ENCODE data around the gene CHIT1.

CHIT1 gene

DNA sequence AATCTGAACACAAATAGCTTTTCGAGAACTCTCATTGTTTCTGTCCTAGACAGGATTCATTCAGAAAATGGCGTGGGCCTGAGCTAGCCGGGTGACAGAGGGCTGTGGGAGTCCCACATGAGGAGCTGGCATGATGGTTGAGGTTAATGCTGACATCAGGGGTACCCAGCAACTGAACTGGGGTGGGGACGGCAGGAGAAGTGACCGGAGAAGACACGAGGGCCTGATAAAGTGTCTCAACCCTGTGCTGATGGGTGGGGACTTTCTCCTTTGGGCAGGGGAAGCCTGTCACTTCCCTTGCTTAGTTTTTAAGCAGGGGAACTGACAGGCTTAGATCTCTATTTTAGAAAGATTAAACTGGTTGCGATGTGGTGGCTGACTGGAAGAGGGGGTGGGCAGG is 14.6 kb downstream of the CHIT1 start:
- DNase-seq: no peak

DNA sequence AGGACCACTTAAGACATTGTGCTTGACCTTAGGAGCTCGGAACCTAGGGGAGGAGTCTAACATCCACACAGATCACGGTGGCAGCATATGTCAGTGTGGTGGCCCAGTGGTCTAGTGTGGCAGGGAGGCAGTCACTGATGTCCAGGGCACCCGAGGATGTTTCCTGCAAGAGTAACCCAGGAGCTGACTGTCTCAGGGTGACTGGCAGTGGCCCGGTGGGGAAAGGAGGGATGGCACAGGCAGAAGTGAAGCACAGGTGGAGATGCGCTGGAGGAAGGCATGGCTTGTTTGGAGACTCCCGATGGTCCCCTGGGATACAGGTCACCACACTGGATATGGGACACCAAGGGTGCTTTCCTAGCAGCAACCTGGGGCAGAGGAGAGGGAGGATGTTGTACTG is 16.3 kb downstream of the CHIT1 start:
- no peak for DNase-seq

DNA sequence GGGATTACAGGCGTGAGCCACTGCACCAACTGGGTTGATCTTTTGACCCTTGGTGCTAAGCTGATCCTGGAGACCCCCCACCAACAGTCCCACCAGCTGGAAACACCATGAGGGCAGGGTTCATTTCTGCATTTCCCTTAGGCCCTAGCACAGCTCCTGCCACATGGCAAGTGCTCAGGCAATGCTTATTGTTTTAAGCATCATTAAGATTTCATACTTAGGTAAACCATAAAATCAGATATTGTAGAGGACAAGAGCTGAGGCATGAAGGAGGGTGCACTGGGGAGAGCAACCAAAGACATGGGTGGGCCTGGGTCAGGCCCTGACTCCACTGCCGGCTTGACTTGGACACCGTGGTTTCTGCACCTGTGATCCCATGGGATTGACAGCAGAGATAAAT is 17.7 kb downstream of the CHIT1 start:
- no peak for DNase-seq

DNA sequence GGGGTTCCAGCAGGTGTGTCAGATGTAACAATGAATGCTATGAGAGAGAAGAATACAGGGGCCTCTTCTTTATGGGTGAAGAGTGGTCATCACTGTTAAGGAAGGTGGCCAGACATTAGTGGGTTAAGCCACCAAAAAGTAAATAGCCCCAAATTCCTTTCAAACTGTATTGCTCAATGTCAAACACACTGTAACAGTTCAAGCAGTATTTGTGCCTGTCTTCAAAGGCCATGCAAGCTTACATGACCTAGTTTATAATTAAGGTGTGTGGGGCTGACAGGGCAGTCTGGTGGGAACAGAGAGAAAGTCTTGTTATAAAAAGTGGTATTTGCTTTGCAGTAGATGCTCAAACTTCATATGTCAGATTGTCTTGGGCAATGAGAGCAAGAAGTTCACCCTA is 18.5 kb downstream of the CHIT1 start:
- DNase-seq: no peak

DNA sequence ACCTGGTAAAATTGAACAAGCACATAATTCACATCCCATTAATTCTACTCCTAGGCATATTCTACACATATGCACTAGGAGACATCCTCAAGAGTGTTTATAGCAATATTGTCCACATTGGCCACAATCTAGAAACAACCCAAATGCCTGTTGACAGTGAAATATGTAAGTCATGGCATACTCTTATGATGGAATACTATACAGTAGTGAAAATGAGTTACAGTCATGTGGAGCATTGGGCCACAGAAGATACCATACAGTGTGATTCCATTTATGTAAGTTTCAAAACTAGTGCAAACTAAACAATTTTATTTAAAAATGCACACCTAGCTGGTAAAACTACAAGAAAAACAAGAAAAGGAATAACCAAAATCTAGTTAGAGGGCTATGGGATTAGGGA is 19.1 kb downstream of the CHIT1 start:
- DNase-seq: no peak

DNA sequence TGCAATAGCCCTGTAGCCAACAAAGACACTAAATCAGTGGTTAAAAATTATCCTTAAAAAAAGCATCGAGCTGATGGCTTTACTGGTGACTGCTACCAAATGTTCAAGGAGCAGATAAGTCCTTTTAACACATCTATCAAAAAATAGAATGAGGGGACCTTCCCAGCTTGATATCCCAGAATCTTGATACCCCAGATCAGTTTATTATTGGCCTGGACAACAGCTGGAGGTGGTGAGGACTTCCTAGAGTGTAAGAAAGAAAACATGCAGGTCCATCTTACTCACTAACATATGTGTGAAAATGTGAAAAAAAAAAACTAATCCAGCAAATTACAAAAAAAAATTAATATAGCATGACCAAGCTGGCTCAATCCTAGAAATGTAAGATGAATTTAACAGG is 21.3 kb downstream of the CHIT1 start:
- DNase-seq: no peak

DNA sequence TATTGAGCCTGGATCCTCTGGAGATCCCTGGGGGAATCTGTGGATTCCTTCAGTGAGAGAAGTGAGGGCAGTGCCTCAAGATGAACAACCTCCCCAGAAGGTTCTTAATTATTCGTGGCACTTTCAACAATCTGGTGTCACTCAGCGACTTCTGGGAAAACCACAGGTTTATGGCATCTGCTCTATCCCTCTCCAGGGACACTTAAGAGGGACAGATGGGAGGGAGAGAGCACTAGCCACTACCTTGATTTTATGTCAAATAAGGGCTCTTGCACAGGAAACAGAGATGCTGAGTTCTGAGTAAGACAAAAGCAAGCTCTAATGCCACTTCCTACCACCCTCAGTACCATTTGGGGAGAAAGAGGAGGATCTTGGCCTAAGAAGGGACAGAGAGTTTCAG is 21.7 kb downstream of the CHIT1 start:
- no peak for DNase-seq

DNA sequence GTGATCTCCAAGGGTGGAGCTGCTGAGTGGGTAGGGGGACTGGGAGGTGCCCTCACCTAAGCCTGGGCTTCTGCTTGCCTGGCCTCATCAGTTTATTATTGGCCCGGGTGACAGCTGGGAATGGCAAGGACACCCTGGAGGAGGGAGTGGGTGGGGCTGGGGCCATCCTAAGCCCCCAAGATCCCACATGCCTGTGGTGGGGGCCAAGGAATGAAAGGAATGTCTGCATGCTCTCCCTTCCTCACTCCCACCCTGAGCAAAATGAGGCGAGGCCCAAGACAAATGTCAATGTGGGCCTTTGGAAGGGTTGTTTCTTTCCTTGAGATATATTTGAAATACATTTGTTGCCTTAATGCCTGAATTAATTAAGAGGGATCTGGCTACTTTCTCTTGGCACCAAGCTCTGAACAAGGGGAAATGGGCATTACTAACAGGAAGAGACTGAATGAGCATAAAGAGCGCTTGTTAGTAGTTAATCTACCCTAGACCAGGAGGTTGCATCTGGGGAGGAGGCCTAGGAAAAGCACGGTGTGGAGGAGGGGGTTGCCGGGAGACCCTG is 23.3 kb downstream of the CHIT1 start:
- DNase-seq: no peak

DNA sequence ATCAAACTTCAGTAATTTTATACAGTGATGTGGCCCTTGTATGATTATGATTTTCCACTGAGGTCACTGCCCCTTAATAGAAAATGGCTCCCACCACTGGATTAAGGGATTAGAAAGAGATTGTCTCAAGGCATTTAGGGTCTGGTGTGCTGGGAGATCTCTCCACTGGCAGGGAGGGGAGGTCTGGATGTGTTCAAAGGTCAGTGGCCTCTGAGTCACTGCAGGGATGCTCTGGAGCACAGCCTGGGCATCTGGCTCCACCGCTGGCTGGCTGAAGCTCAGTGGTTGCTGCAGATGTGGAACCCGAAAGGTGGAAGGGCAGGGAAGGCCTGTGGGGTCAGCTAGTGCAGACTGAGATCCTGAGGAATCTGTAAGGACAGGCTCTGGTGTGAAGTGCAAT is 24.7 kb downstream of the CHIT1 start:
- no peak for DNase-seq

DNA sequence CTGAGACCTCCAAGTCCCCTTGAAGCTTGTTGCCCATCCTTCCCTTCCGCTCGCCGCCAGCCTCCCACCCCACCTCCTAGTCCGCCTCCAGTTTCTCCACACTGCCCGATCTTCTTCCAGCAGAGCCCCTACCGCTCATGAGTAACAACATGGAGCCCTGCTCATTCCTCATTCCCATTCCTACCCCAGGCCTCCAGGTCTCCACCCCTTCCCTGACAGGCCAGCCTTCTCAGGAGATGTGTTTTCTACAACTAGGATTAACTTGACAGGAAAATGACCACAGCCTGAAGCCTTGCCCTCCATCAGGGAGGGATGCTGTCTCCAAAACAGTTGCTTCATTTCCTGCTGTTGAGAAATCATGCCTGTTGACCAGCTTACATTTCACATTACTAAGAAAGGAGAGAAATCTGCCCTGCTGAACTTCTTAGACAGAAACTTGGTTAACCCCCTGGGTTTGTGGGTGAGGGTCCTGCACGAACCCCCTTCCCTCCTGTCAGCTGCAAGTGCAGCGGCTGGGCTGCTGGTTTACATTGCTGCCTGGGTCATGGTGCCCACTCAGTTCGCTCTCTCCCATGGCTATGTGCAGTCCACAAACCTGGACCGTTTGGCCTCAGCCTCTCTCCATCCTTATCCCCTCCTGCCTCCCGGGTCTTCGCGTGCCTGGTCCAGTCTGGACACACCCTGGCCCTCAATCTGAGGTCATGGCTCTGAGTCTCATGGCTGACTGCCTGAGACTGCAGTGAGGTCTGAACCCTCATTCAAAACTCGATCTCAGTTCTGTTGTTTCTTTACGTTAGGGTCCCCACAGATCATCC is 26.8 kb downstream of the CHIT1 start:
- DNase-seq: no peak

DNA sequence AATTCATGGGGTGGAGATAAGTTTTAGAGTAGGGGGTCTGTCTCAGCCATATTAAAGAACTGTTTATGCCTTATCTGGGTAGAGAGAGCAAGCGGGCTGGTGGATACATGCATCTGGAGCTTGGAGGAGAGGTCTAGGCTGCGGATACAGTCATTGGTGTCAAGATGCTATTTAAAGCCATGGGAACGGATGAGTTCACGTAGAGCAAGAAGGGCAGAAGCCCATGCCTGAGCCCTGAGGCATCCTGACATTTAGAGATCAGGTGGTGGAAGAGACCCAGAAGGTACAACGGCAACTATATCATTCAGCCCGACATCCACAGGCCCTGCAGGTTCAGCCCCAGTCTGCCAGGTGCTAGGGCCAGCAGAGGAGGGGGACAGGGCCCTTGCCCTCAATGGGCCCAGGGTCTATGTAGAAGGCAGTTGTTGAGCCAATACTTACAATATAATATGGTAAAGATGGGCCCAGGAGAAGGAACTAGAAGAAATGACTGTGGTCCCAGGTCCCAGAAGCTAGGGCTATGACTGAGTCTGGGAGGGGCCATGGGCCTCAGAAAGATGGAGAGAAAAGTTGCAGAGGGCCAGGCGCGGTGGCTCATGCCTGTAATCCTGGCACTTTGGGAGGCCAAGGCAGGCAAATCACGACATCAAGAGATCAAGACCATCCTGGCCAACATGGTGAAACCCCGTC is 27.8 kb downstream of the CHIT1 start:
- no peak for DNase-seq

DNA sequence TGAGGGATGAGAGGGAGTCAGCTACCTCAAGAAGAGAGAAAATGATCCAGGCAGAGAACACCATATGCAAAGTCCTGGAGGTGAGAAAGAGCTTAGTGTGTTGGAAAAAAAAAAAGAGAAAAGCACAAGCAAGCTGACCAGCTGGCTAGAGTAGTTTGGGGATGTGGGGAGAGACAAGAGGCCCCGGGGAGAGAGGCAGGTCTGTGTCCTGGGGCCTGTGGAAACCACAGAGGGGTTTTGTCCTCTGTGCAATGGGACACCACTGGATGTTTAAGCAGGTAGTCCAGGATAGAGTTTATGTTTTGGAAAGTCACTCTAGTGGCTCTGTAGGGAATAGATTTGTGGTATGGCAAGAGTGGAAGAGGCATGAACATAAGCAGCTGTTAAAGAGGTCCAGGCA is 28.6 kb downstream of the CHIT1 start:
- no peak for DNase-seq

DNA sequence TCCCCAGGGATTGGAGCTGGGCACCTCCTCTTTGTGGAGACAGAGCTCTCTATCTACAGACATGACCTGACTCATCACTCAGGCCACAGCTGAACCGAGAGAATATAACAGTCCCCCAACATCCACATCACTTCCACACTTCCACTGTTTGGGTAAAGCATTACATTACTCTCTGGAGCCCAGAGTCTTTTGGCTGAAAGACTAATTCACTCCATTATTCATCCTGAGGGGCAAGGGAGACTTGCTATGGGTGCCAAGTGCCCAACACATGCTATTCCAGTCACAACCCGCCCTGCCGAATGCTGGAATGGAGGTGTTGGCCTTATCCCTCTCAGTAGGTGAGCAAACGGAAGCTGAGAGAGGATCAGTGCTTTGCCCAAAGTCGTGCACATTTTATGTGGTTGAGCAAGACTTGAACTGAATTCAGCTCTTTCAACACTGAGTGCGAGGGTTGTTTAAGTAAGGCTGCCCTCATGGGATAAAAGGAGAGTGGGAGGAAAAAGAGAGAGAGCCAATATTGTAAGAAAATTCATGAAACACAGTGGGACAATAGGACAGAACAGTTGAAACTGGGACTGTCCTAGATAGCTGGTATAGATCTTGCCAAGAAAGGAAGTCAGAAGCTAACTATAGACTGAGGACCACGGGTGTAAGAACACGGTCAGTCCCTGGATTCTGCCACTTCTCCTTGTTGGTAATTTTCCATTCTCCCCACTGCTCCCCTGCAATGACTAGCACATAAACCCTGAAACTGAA is 29.5 kb downstream of the CHIT1 start:
- no peak for DNase-seq

DNA sequence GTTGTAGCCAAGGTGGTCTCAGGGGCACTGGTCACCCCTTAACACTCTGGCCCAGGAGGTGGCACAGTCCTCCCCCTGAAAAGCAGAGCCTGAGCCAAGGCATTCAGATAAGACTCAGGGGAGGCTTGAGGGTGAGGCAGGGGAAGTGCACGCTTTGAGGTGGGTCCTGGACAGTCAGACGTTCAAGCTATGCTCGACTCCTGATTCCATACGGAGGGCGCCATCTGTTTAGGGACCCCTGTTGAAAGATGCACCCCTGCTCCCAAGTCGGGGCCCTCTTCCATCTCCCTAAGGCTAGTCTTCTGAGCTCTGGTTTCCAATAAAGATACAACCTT is 30.0 kb downstream of the CHIT1 start:
- no peak for DNase-seq

DNA sequence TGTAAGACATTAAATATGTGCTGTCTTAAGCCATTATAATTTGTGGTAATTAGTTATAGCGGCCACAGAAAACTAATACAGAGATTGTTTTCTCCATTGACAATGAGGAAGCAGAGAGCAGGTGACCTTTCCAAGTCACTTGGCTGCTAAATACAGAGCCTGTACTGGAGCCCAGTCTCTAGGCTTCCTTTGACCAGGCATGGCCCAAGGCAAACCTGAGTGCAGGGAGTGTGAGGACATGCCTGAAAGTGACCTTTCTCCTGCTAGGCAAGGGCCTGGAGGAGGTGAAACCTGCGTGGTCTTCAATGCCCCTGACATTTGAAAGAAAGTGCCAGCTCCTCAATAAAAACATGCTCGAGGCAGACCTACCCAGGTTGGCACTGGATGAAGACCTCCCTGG is 30.5 kb downstream of the CHIT1 start:
- DNase-seq: no peak

DNA sequence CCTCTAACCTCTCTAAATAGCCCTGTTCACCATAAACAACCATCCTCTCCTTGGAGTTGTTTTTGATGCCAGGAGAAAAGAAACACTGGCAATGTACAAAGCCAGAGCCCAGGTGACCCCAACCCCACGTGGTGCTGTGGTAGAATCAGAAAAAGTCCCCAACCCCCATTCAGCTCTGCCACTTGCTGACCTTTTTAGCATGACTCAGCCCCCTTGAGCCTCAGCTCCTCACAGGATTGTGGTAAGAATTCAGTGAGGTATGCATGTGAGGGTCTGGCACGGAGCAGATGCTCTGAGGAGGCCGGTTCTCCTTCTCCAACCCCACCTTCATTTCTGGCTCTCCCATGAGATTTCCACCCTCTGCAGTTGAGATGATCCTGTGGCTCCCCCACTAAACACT is 31.8 kb downstream of the CHIT1 start:
- DNase-seq: no peak

DNA sequence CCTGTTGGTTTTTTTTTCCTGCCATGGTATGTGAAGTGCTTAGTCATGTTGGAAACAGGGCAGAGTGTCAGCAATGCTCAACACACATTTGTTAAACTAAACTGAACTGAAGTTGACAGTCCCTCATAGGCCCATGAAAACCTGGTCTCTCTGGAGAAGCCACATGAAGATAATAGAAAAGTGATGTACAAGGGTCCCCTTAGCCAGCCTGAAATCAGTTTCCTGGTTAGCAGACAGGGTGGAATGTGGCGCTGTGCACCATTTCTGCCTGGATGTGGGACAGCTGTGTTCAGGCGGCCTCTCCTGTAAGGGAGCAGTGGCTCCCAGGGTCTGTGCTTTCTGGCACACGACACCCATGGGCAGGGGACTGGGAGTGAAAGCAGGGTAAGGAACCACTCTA is 33.1 kb downstream of the CHIT1 start:
- no peak for DNase-seq

DNA sequence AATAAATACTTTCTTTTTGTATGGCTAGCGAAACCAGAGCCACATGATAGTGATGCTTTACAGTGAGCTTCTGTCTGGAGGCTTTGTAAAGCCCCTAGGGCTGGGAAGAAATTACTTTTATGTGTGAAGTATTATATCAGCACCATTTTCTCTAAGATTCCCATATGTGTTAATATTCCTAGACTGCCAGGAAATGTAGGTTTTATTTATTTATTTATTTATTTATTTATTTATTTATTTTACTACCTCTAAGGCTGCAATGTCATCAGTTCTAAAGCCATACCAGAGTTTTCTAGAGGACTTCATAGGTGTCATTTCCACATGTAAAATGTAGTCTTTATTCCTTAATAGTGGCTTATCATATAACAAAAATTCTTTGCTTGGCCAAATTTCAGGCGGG is 38.5 kb downstream of the CHIT1 start:
- no peak for DNase-seq

DNA sequence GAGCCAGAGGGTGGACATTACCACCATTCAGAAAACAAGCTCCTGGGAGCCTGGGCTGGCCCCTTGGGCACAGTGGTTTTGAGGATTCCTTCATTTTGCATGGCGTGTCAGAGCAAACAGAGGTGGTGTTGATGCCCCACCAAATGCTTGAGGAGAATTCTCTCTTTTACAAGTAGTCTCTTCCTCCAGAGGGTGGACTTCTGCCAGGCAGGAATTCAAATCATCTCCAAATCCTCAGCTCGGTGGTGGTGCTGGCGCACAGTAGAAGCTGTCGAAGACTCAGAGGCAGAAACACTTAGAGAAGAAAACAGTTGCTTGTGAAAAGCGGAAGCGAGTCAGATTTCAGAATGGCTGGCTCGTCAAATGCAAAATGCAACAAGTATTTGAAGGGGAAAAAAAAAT is 39.5 kb downstream of the CHIT1 start:
- DNase-seq: no peak

DNA sequence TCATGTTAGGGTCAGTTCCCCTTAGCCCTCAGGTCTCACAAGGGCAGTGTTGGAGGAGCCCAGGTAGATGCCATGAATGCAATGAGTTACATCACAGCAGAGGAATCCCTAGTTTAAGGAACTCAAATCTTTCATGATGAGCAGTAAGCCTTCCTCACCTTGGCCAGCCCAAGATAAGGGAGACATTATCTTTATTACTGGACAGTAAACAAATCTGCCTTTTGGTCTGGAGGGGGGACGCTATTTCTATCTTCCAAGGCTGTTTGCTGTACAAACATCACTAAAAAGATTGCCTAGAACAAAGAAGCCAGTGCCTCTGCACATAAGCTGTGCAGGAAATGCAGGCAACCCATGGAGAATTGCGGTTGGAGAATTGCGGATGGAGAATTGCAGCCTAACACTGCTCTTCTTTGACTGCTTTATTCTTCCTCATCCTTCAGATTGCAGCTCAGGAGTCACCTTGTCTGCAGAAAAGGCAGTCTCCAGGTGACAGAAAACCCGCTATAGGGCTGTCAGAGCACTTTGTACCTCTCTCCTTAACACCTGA is 40.7 kb downstream of the CHIT1 start:
- DNase-seq: no peak

DNA sequence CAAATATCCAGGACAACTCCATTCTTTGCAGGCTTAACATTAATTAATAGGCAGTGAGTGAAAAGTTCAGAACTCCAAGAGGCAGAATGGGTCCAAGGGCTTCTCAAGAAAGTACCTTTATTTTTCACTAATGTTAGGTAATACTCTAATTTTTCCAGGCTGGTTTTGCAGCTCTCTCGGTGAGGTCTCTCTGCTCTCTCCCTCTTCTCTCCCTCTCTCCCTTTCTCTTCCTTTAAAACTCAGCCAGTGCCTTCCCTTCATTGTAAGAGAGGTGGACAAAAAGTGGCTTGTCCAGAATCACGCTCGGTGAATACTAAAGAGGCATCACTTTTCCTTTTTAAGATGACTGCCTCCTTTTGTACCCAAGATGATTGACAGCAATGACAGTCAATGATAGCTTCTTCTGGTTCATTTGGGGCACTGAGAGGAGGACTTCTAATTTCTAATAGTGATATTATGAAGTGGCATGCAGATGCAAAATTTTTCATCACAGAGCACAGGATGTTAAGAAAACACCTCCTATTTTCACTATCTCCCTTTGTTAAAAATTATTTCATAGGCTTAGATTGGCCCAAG is 41.7 kb downstream of the CHIT1 start:
- no peak for DNase-seq

DNA sequence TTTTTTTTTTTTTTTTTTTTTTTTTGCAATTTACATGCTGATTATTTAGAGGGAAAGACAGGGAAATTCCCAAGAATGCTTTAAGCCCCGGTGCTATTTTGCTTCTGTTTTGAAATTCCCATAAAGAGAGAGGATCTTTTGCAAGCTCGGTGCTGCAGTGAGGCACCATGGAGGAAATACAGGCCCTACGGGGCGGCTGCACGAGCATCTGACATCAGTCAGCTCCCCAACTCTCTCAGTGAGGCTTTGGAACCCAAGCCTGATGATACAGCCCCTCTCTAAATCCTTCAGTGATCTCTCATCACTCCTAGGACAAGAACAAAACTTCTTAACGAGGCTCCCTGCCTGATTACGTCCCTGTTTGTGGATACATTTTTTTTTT is 42.2 kb downstream of the CHIT1 start:
- DNase-seq: no peak

All from NCI-H1694 treated with DMSO at 0.1 percent for 48 hours (cell line).